ENCODE data around the gene NFIA. TPM values are rescaled to one million over a fixed set of nuclear protein-coding genes. Genes with fewer than 3 reads are reported as not detected.

NFIA gene
- polyA plus RNA-seq, 1 donor (not counting 4 experiments of a cell fraction or from before 2014, with no cell fraction given): 14.7 TPM

- no peaks in the 10 kb centered on the region for H3K36me3 ChIP-seq (ENCODE audit: control insufficient read depth in 2 of 2, extremely low read depth in 1 of 2, insufficient read depth in 2 of 2, low read length in 2 of 2)
- FAIRE-seq (no peak), DNase-seq (ENCODE audit: low read depth, low spot score) (no peak)
- no peaks in the 10 kb centered on the region for H3K4me1 ChIP-seq (ENCODE audit: control insufficient read depth, extremely low read depth, insufficient read depth, low read length)
- no peaks in the 10 kb centered on the region for H3K27me3 ChIP-seq (ENCODE audit: control insufficient read depth, extremely low read depth, insufficient read depth, low read length)
- TF ChIP-seq EZH2 (IDR thresholded peaks at IDR 0.05; ENCODE audit: low read length): no peak
- TF ChIP-seq, protein P1, sequence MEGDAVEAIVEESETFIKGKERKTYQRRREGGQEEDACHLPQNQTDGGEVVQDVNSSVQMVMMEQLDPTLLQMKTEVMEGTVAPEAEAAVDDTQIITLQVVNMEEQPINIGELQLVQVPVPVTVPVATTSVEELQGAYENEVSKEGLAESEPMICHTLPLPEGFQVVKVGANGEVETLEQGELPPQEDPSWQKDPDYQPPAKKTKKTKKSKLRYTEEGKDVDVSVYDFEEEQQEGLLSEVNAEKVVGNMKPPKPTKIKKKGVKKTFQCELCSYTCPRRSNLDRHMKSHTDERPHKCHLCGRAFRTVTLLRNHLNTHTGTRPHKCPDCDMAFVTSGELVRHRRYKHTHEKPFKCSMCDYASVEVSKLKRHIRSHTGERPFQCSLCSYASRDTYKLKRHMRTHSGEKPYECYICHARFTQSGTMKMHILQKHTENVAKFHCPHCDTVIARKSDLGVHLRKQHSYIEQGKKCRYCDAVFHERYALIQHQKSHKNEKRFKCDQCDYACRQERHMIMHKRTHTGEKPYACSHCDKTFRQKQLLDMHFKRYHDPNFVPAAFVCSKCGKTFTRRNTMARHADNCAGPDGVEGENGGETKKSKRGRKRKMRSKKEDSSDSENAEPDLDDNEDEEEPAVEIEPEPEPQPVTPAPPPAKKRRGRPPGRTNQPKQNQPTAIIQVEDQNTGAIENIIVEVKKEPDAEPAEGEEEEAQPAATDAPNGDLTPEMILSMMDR (optimal IDR thresholded peaks at IDR 0.05 in 1 of 3, IDR thresholded peaks at IDR 0.05 in 1 of 3, conservative IDR thresholded peaks at IDR 0.05 in 1 of 3; ENCODE audit: extremely low read depth in 1 of 3, insufficient read depth in 2 of 3, low read length in 3 of 3): no peak
- H3K9ac ChIP-seq (ENCODE audit: control insufficient read depth, extremely low read depth, insufficient read depth, low read length): no peak overlapping the region
- no peaks in the 10 kb centered on the region for H3K9me3 ChIP-seq (ENCODE audit: control insufficient read depth, low read depth, low read length)
- H4K20me1 ChIP-seq (ENCODE audit: control insufficient read depth, extremely low read depth, insufficient read depth, low read length): no peaks in the 10 kb centered on the region
- H3K79me2 ChIP-seq (ENCODE audit: control insufficient read depth, insufficient read depth, low read length): peaks cover 24% of the 10 kb centered on the region
- H3K27ac ChIP-seq (ENCODE audit: control insufficient read depth, insufficient read depth, low read length): no peak overlapping the region
- no peaks in the 10 kb centered on the region for H3K9me1 ChIP-seq (ENCODE audit: control insufficient read depth, extremely low read depth, insufficient read depth, low read length)
- no peak overlapping the region for H2AFZ ChIP-seq (ENCODE audit: control insufficient read depth, low read length)
- H3K4me3 ChIP-seq (ENCODE audit: control insufficient read depth in 2 of 3, extremely low read depth in 1 of 3, insufficient read depth in 2 of 3, low read depth in 1 of 3, low read length in 3 of 3): no peak overlapping the region
- dilution Hi-C loops (cut with MboI; ENCODE audit: extremely low pct_ligation_motif_present, low sequenced_read_pairs): no loop called here
- no peak overlapping the region for H3K4me2 ChIP-seq (ENCODE audit: control insufficient read depth, extremely low read depth, insufficient read depth, low read depth, low read length)
Measured at GRCh38 chr1:61107638-61108037, 25.3 kb downstream of the NFIA start.

DNA sequence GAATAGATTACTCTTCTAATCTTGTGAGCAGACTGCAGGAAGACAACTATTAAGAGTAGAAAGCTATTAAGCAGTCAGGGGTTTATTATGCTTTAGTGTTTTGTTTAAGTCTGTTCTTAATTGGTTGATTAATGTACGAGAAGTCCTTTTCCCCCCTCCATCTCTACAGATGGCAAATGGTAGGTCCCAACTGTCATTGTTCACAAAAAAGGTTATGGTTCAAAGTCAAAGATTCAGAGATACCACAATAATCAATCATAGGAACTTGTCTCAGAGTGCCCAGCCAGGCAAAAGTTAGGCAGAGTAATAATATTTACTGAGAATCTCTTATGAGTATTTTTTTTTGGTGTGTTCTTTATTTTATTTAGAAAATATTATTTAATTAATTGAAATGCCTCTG, 26.8 kb downstream of the NFIA start:
- Histone ChIP-seq H4K20me1 (ENCODE audit: control insufficient read depth, extremely low read depth, insufficient read depth, low read length) (no peaks in the 10 kb centered on the region), H3K79me2 (ENCODE audit: control insufficient read depth, insufficient read depth, low read length) (peaks cover 18% of the 10 kb centered on the region), H3K9me3 (ENCODE audit: control insufficient read depth, low read depth, low read length) (no peaks in the 10 kb centered on the region), H3K36me3 (ENCODE audit: control insufficient read depth in 2 of 2, extremely low read depth in 1 of 2, insufficient read depth in 2 of 2, low read length in 2 of 2) (no peaks in the 10 kb centered on the region), H2AFZ (ENCODE audit: control insufficient read depth, low read length) (no peak overlapping the region), H3K4me3 (ENCODE audit: control insufficient read depth in 2 of 3, extremely low read depth in 1 of 3, insufficient read depth in 2 of 3, low read depth in 1 of 3, low read length in 3 of 3) (no peak overlapping the region), H3K27me3 (ENCODE audit: control insufficient read depth, extremely low read depth, insufficient read depth, low read length) (no peaks in the 10 kb centered on the region), H3K4me1 (ENCODE audit: control insufficient read depth, extremely low read depth, insufficient read depth, low read length) (no peaks in the 10 kb centered on the region), H3K27ac (ENCODE audit: control insufficient read depth, insufficient read depth, low read length) (no peak overlapping the region), H3K9ac (ENCODE audit: control insufficient read depth, extremely low read depth, insufficient read depth, low read length) (no peak overlapping the region), H3K9me1 (ENCODE audit: control insufficient read depth, extremely low read depth, insufficient read depth, low read length) (no peaks in the 10 kb centered on the region), H3K4me2 (ENCODE audit: control insufficient read depth, extremely low read depth, insufficient read depth, low read depth, low read length) (no peak overlapping the region)
- FAIRE-seq: no peak
- TF ChIP-seq, protein P1 (optimal IDR thresholded peaks at IDR 0.05 in 1 of 3, IDR thresholded peaks at IDR 0.05 in 1 of 3, conservative IDR thresholded peaks at IDR 0.05 in 1 of 3; ENCODE audit: extremely low read depth in 1 of 3, insufficient read depth in 2 of 3, low read length in 3 of 3): no peak
- no peak for TF ChIP-seq EZH2 (IDR thresholded peaks at IDR 0.05; ENCODE audit: low read length)
- dilution Hi-C loops (cut with MboI; ENCODE audit: extremely low pct_ligation_motif_present, low sequenced_read_pairs): no loop called here
- no peak for DNase-seq (ENCODE audit: low read depth, low spot score)
